ENCODE data around the gene SARS1.

The SARS1 gene

GRCh38 chr1:109181085-109181806, 32.5 kb upstream of the SARS1 start:
- TF ChIP-seq CTCF (conservative IDR thresholded peaks at IDR 0.05; ENCODE audit: low read depth), result no peak
- CTCF ChIA-PET, result interaction anchor here (0.6 kb wide), 1 partner anchor 214 kb away, joined by 4 read pairs; no protein-coding TSS in a partner anchor
- no peak overlapping the region for H3K27ac ChIP-seq
- POLR2A ChIA-PET (ENCODE audit: low non-redundant PET), result no interaction called here
- no peak for DNase-seq (ENCODE audit: low spot score)

GRCh38 chr1:109181807-109182163, 31.9 kb upstream of the SARS1 start:
- H3K27ac ChIP-seq, result no peak overlapping the region
- CTCF ChIA-PET, result interaction anchor here (0.6 kb wide), 1 partner anchor 214 kb away, joined by 4 read pairs; no protein-coding TSS in a partner anchor
- DNase-seq (ENCODE audit: low spot score), result no peak
- POLR2A ChIA-PET (ENCODE audit: low non-redundant PET), result no interaction called here
- no peak for TF ChIP-seq CTCF (conservative IDR thresholded peaks at IDR 0.05; ENCODE audit: low read depth)

- no peak overlapping the region for H3K27ac ChIP-seq
- ChIA-PET CTCF (interaction anchor here (0.7 to 0.9 kb wide), 2 partner anchors 10 to 11 kb away, joined by 3 to 5 read pairs; no protein-coding TSS in a partner anchor), POLR2A (ENCODE audit: low non-redundant PET) (no interaction called here)
- no peak for DNase-seq (ENCODE audit: low spot score)
- TF ChIP-seq CTCF (conservative IDR thresholded peaks at IDR 0.05; ENCODE audit: low read depth), result no peak
Measured at GRCh38 chr1:109183058-109183738, 30.5 kb upstream of the SARS1 start.

- no peak for DNase-seq (ENCODE audit: low spot score)
- no peak overlapping the region for H3K27ac ChIP-seq
- POLR2A ChIA-PET (ENCODE audit: low non-redundant PET), result no interaction called here
- CTCF ChIA-PET, result no interaction called here
- TF ChIP-seq CTCF (conservative IDR thresholded peaks at IDR 0.05; ENCODE audit: low read depth), result no peak
Measured at GRCh38 chr1:109184687-109185086, 29.0 kb upstream of the SARS1 start.

GRCh38 chr1:109185357-109185756, 28.4 kb upstream of the SARS1 start:
- ChIA-PET POLR2A (ENCODE audit: low non-redundant PET) (no interaction called here), CTCF (no interaction called here)
- no peak overlapping the region for H3K27ac ChIP-seq
- TF ChIP-seq CTCF (conservative IDR thresholded peaks at IDR 0.05; ENCODE audit: low read depth), result no peak
- no peak for DNase-seq (ENCODE audit: low spot score)

GRCh38 chr1:109185990-109186732, 27.6 kb upstream of the SARS1 start:
- no peak for TF ChIP-seq CTCF (conservative IDR thresholded peaks at IDR 0.05; ENCODE audit: low read depth)
- POLR2A ChIA-PET (ENCODE audit: low non-redundant PET), result no interaction called here
- CTCF ChIA-PET, result interaction anchor here (0.8 kb wide), 1 partner anchor 53 kb away, joined by 3 read pairs; no protein-coding TSS in a partner anchor
- DNase-seq (ENCODE audit: low spot score), result no peak
- H3K27ac ChIP-seq, result no peak overlapping the region

Data from RWPE1 (cell line).